Endothelial cell of umbilical vein (primary cell): ENCODE data around the gene WDR18. TPM values are rescaled to one million over a fixed set of nuclear protein-coding genes. Genes with fewer than 3 reads are reported as not detected.

ENCODE experiments used
- BruUV-seq: library from RNA; stranded (reverse); fragments of 400-500 nt; replicated peaks from 2 replicates; lab custom pipeline; 2021; lab: Mats Ljungman, UMichigan
- CTCF ChIA-PET: fragments of 300-600, 350-600 bp; sonication (Branson Sonifier 250); formaldehyde crosslinking; loops from one replicate; lab custom pipeline; 2021; ENCODE audit warnings: antibody characterized with exemption, inconsistent platforms; lab: Charles Lee
- POLR2A ChIA-PET: fragments of 300-600, 350-600 bp; sonication (Branson Sonifier 250); formaldehyde crosslinking; loops from one replicate; lab custom pipeline; 2021; ENCODE audit warnings: antibody characterized with exemption, inconsistent platforms; lab: Charles Lee
- DNase-seq: peaks from one replicate; pipeline ENCODE4 v3.0.0-alpha.2; 2011; ENCODE audit warnings: low read depth, low spot score
- FAIRE-seq: peaks from 2 replicates; lab custom pipeline; 2011; peaks lifted over from hg19 to GRCh38; lab: Jason Lieb, UNC
- H2AFZ ChIP-seq: 2 replicates; pipeline ENCODE4 v1.6.0; 2012; ENCODE audit warnings: low read depth, low read length, control low read depth, inconsistent platforms
- H3K27ac ChIP-seq: 2 replicates; pipeline ENCODE4 v1.5.1; 2011; ENCODE audit warnings: low read depth, mild to moderate bottlenecking, control low read depth, low read length, moderate library complexity; ENCODE audit not compliant: insufficient read depth
- H3K27me3 ChIP-seq, 2 experiments: 2 replicates each; pipeline versions ENCODE4 v1.6.0 to v1.6.1; 2011; ENCODE audit warnings: low read length in 2 of 2, mixed read lengths in 1 of 2; ENCODE audit not compliant: control insufficient read depth in 2 of 2, insufficient read depth in 2 of 2
- H3K36me3 ChIP-seq, 2 experiments: 2 replicates in 1 of 2; 3 replicates in 1 of 2; pipeline ENCODE4 v1.5.1; 2011; ENCODE audit warnings: low read length in 2 of 2, mild to moderate bottlenecking in 1 of 2, moderate library complexity in 1 of 2; ENCODE audit not compliant: control insufficient read depth in 2 of 2, insufficient read depth in 2 of 2; ENCODE audit errors: extremely low read depth in 1 of 2
- H3K4me1 ChIP-seq: 3 replicates; pipeline ENCODE4 v1.5.1; 2011; ENCODE audit warnings: mild to moderate bottlenecking, low read length; ENCODE audit not compliant: control insufficient read depth, insufficient read depth; ENCODE audit errors: extremely low read depth
- H3K4me2 ChIP-seq: 2 replicates; pipeline ENCODE4 v1.6.1; 2011; ENCODE audit warnings: low read length, control low read depth, mixed read lengths; ENCODE audit not compliant: insufficient read depth
- H3K4me3 ChIP-seq, 3 experiments: fragments of 200-600 bp in 1 of 3; sonication (generic), shearing (Covaris generic) in 1 of 3; replicated peaks in 1 of 3; 2 replicates each; pipeline ENCODE4 v1.5.1; 2011 to 2016; ENCODE audit warnings: control low read depth in 3 of 3, low read length in 3 of 3, mild to moderate bottlenecking in 2 of 3, inconsistent platforms in 1 of 3, low read depth in 1 of 3, moderate library complexity in 1 of 3; ENCODE audit not compliant: insufficient read depth in 1 of 3
- H3K79me2 ChIP-seq: 2 replicates; pipeline ENCODE4 v1.6.0; 2012; ENCODE audit warnings: low read length, inconsistent platforms; ENCODE audit not compliant: control insufficient read depth, insufficient read depth
- H3K9ac ChIP-seq: replicated peaks from 2 replicates; pipeline ENCODE3; 2011; ENCODE audit warnings: low read length, control low read depth; ENCODE audit not compliant: insufficient read depth; ENCODE audit errors: extremely low read depth
- H3K9me1 ChIP-seq: replicated peaks from 3 replicates; pipeline ENCODE4 v1.6.0; 2011; ENCODE audit warnings: mild to moderate bottlenecking, low read length; ENCODE audit not compliant: control insufficient read depth, insufficient read depth; ENCODE audit errors: extremely low read depth
- H3K9me3 ChIP-seq: replicated peaks from 2 replicates; pipeline ENCODE4 v1.5.1; 2012; ENCODE audit warnings: low read length, inconsistent platforms; ENCODE audit not compliant: control insufficient read depth, insufficient read depth
- H4K20me1 ChIP-seq: replicated peaks from 2 replicates; pipeline ENCODE3; 2011; ENCODE audit warnings: mild to moderate bottlenecking, low read length; ENCODE audit not compliant: control insufficient read depth, insufficient read depth; ENCODE audit errors: extremely low read depth
- CTCF ChIP-seq, 2 donors: IDR thresholded peaks; 1 replicate in 1 of 2; 2 replicates in 1 of 2; pipeline ENCODE4 v1.5.1; 2011; ENCODE audit warnings: low read length in 2 of 2, mild to moderate bottlenecking in 2 of 2, moderate library complexity in 2 of 2, control low read depth in 1 of 2, inconsistent platforms in 1 of 2, low read depth in 1 of 2; ENCODE audit not compliant: insufficient read depth in 1 of 2; ENCODE audit errors: extremely low read depth in 1 of 2
- EZH2 ChIP-seq: IDR thresholded peaks from 2 replicates; pipeline ENCODE4 v1.6.1; 2012; ENCODE audit warnings: borderline replicate concordance, low read depth, mild to moderate bottlenecking, moderate library complexity, low read length, inconsistent platforms; ENCODE audit not compliant: severe bottlenecking
- FOS ChIP-seq: IDR thresholded peaks from 2 replicates; pipeline ENCODE4 v1.6.1; 2011; ENCODE audit warnings: mild to moderate bottlenecking, low read length, moderate library complexity, borderline replicate concordance; ENCODE audit not compliant: insufficient read depth
- GATA2 ChIP-seq: IDR thresholded peaks from 2 replicates; pipeline ENCODE4 v1.7.0; 2011; ENCODE audit warnings: low read depth, mild to moderate bottlenecking, moderate library complexity, mixed read lengths, low read length; ENCODE audit not compliant: insufficient read length, insufficient read depth
- JUN ChIP-seq: IDR thresholded peaks from 2 replicates; pipeline ENCODE4 v1.6.1; 2011; ENCODE audit warnings: borderline replicate concordance, low read depth; ENCODE audit not compliant: insufficient read length, insufficient read depth
- MAX ChIP-seq: IDR thresholded peaks from 2 replicates; pipeline ENCODE4 v1.6.1; 2011; ENCODE audit not compliant: insufficient read depth, insufficient read length
- MYC ChIP-seq: IDR thresholded peaks from one replicate; pipeline ENCODE4 v1.6.1; 2011; ENCODE audit warnings: mild to moderate bottlenecking, low read depth, low read length
- POLR2A ChIP-seq: IDR thresholded peaks from 2 replicates; pipeline ENCODE4 v1.6.1; 2012; ENCODE audit warnings: low read depth, mild to moderate bottlenecking, control low read depth, low read length
- POLR2AphosphoS5 ChIP-seq: IDR thresholded peaks from 2 replicates; pipeline ENCODE4 v1.6.1; 2012; ENCODE audit warnings: low read depth, mild to moderate bottlenecking, control low read depth, low read length, moderate library complexity; ENCODE audit not compliant: insufficient read depth
- dilution Hi-C: fragments of 300-500 bp; cut with MboI; formaldehyde crosslinking; loops from one replicate; pipeline ENCODE4 v1.15.0; 2019; ENCODE audit warnings: low sequenced_read_pairs; ENCODE audit not compliant: extremely low pct_ligation_motif_present
- intact Hi-C: fragments of 100-400 bp; cut with micrococcal nuclease; formaldehyde crosslinking; loops from one replicate; pipeline ENCODE4 v1.10.0; 2022
- polyA plus RNA-seq, 4 experiments: library from polyadenylated mRNA; depleted of rRNA in 3 of 4; stranded (reverse) in 3 of 4; unstranded in 1 of 4; fragments of >200 nt; gene quantifications; 2 replicates each; pipeline versions ENCODE4 v1.2.1 to v1.2.3, GENCODE V29; 2011 to 2012; ENCODE audit warnings: missing spikeins in 1 of 4
- total RNA-seq: library from RNA; stranded (reverse); gene quantifications from 2 replicates; pipeline ENCODE4 v1.2.3, GENCODE V29; 2021

The WDR18 gene
- total and polyA plus RNA-seq, 2 donors (not counting 3 experiments of a cell fraction or from before 2014, with no cell fraction given): 54.8 to 102 TPM

GRCh38 chr19:1026783-1027649, 42.9 kb downstream of the WDR18 start:
- BruUV-seq: TSS peak; percentile 92
- peaks cover 9% of the 10 kb centered on the region for H3K4me1 ChIP-seq
- ChIA-PET CTCF (interaction anchor here (1.2 to 1.7 kb wide), 4 partner anchors 12 to 217 kb away, joined by 3 to 8 read pairs (median 6); partner anchors contain the start of gene ABCA7), POLR2A (interaction anchor here (0.6 to 5.7 kb wide), 7 partner anchors 10 to 242 kb away, joined by 3 to 36 read pairs (median 4); partner anchors contain the start of genes ABCA7, ARHGAP45 and CIRBP)
- TF ChIP-seq JUN (no peak), CTCF (IDR thresholded peaks at IDR 0.05; ENCODE audit: extremely low read depth in 1 of 2, insufficient read depth in 1 of 2, low read depth in 1 of 2, low read length in 2 of 2) (no peak), EZH2 (no peak), POLR2AphosphoS5 (no peak), POLR2A (no peak), FOS (no peak), GATA2 (no peak), MYC (no peak), MAX (no peak)
- no peaks in the 10 kb centered on the region for H3K27me3 ChIP-seq
- H3K9me1 ChIP-seq: no peaks in the 10 kb centered on the region
- FAIRE-seq (peak; percentile 76), DNase-seq (peak; percentile 24)
- H3K9ac ChIP-seq: peak overlapping the region; percentile 89
- no peak overlapping the region for H2AFZ ChIP-seq
- intact Hi-C loops: no loop called here
- H3K27ac ChIP-seq: peak overlapping the region; percentile 70
- no peaks in the 10 kb centered on the region for H3K9me3 ChIP-seq
- peak overlapping the region; percentile 52 to 88 (median 84) for H3K4me3 ChIP-seq
- H4K20me1 ChIP-seq: no peaks in the 10 kb centered on the region
- H3K79me2 ChIP-seq: peaks cover 40% of the 10 kb centered on the region
- peaks cover 0 to under 1% of the 10 kb centered on the region in 2 experiments for H3K36me3 ChIP-seq
- peak overlapping the region; percentile 76 for H3K4me2 ChIP-seq
- dilution Hi-C loops: no loop called here
